GM19023 (cell line): Measurements from ENCODE around the gene PHLDA3.
"Not testable (repeated sequence)": the region's sequence is repeated elsewhere in the genome, so short reads cannot be mapped to it uniquely, and the experiment has no call there.

ENCODE experiments used
- ATAC-seq: cut with Tn5 transposase; IDR thresholded peaks from one replicate; pipeline ENCODE4 v1.9.1; 2021; ENCODE audit warnings: mild to moderate bottlenecking, moderate library complexity; ENCODE audit not compliant: unreplicated experiment

The PHLDA3 gene

GRCh38 chr1:201488830-201489589, 20.0 kb upstream of the PHLDA3 start:
- ATAC-seq = no peak

GRCh38 chr1:201487742-201488141, 18.8 kb upstream of the PHLDA3 start:
- no peak for ATAC-seq

GRCh38 chr1:201486187-201486586, 17.2 kb upstream of the PHLDA3 start:
- ATAC-seq = no peak

GRCh38 chr1:201485184-201485774, 16.3 kb upstream of the PHLDA3 start:
- ATAC-seq = no peak

GRCh38 chr1:201483373-201483949, 14.5 kb upstream of the PHLDA3 start:
- ATAC-seq = no peak

GRCh38 chr1:201482755-201483154, 13.8 kb upstream of the PHLDA3 start:
- peak; percentile 37 for ATAC-seq

GRCh38 chr1:201481761-201482493, 12.9 kb upstream of the PHLDA3 start:
- peak; percentile 86 for ATAC-seq

GRCh38 chr1:201481004-201481380, 12.0 kb upstream of the PHLDA3 start:
- ATAC-seq = no peak

- ATAC-seq = peak; percentile 45
Observed at GRCh38 chr1:201480231-201481003, 11.4 kb upstream of the PHLDA3 start.

GRCh38 chr1:201479201-201479730, 10.3 kb upstream of the PHLDA3 start:
- ATAC-seq = no peak

- ATAC-seq = not testable (repeated sequence)
Observed at GRCh38 chr1:201478666-201479065, 9.7 kb upstream of the PHLDA3 start.

GRCh38 chr1:201476670-201477344, 7.8 kb upstream of the PHLDA3 start:
- no peak for ATAC-seq

- no peak for ATAC-seq
Observed at GRCh38 chr1:201475915-201476669, 7.1 kb upstream of the PHLDA3 start.

- no peak for ATAC-seq
Observed at GRCh38 chr1:201475130-201475529, 6.1 kb upstream of the PHLDA3 start.

GRCh38 chr1:201473296-201473695, 4.3 kb upstream of the PHLDA3 start:
- ATAC-seq = no peak

GRCh38 chr1:201472321-201472720, 3.3 kb upstream of the PHLDA3 start:
- ATAC-seq = not testable (repeated sequence)

- no peak for ATAC-seq
Observed at GRCh38 chr1:201471772-201472171, 2.8 kb upstream of the PHLDA3 start.

- ATAC-seq = no peak
Observed at GRCh38 chr1:201470581-201470980, 1.6 kb upstream of the PHLDA3 start.

GRCh38 chr1:201469645-201470074, 672 bp upstream of the PHLDA3 start:
- no peak for ATAC-seq
